Activated CD4-positive, alpha-beta memory T cell treated with anti-CD3 and anti-CD28 coated beads, Interleukin-2, amount 10 ng/mL, durations not matched to agents 7 days and 5 days (primary cell): ENCODE data around the gene GATA6. TPM values are rescaled to one million over a fixed set of nuclear protein-coding genes. Genes with fewer than 3 reads are reported as not detected.
"Not testable (repeated sequence)": the region's sequence is repeated elsewhere in the genome, so short reads cannot be mapped to it uniquely, and the experiment has no call there.

ENCODE experiments used
- CTCF ChIA-PET: fragments of 350-600 bp; sonication (Branson Sonifier 250); formaldehyde crosslinking; loops from one replicate; lab custom pipeline; 2021; ENCODE audit warnings: antibody characterized with exemption, inconsistent platforms; lab: Charles Lee
- POLR2A ChIA-PET: fragments of 350-600 bp; sonication (Branson Sonifier 250); formaldehyde crosslinking; loops from one replicate; lab custom pipeline; 2021; ENCODE audit warnings: antibody characterized with exemption; lab: Charles Lee
- DNase-seq: peaks from one replicate; pipeline ENCODE4 v3.0.0-alpha.2; 2020
- H3K27ac Mint-ChIP-seq: one replicate; pipeline ENCODE4 v1.8.0; 2021; ENCODE audit warnings: mild to moderate bottlenecking, mixed read lengths
- H3K27me3 Mint-ChIP-seq: one replicate; pipeline ENCODE4 v1.8.0; 2021; ENCODE audit warnings: mixed read lengths
- H3K36me3 Mint-ChIP-seq: one replicate; pipeline ENCODE4 v1.8.0; 2021; ENCODE audit warnings: low read depth, mixed read lengths
- H3K4me1 Mint-ChIP-seq: one replicate; pipeline ENCODE4 v1.8.0; 2021; ENCODE audit warnings: mixed read lengths
- H3K4me3 Mint-ChIP-seq: one replicate; pipeline ENCODE4 v1.8.0; 2021; ENCODE audit warnings: mild to moderate bottlenecking, mixed read lengths
- H3K9me3 Mint-ChIP-seq: one replicate; pipeline ENCODE4 v1.8.0; 2021; ENCODE audit warnings: mixed read lengths
- total RNA-seq, 2 experiments: library from RNA; stranded (reverse); gene quantifications; one replicate each; pipeline ENCODE4 v1.2.3, GENCODE V29; 2021

GATA6 gene
- total RNA-seq, 2 experiments from 2014 or later: not detected

GRCh38 chr18:22194151-22194598 is 24.8 kb downstream of the GATA6 start:
- DNase-seq: no peak
- ChIA-PET CTCF (no interaction called here), POLR2A (no interaction called here)
- Mint-ChIP-seq H3K4me3 (no peak overlapping the region), H3K27me3 (peaks cover 8% of the 10 kb centered on the region), H3K27ac (no peak overlapping the region), H3K4me1 (no peaks in the 10 kb centered on the region), H3K9me3 (no peaks in the 10 kb centered on the region), H3K36me3 (no peaks in the 10 kb centered on the region)

GRCh38 chr18:22195052-22195451 is 25.7 kb downstream of the GATA6 start:
- no peaks in the 10 kb centered on the region for H3K36me3 Mint-ChIP-seq
- peaks cover 8% of the 10 kb centered on the region for H3K27me3 Mint-ChIP-seq
- no peaks in the 10 kb centered on the region for H3K4me1 Mint-ChIP-seq
- H3K9me3 Mint-ChIP-seq: no peaks in the 10 kb centered on the region
- DNase-seq: no peak
- CTCF ChIA-PET: no interaction called here
- no peak overlapping the region for H3K4me3 Mint-ChIP-seq
- POLR2A ChIA-PET: no interaction called here
- H3K27ac Mint-ChIP-seq: no peak overlapping the region

GRCh38 chr18:22196943-22197342 is 27.6 kb downstream of the GATA6 start:
- H3K4me3 Mint-ChIP-seq, H3K27ac Mint-ChIP-seq, H3K36me3 Mint-ChIP-seq, H3K9me3 Mint-ChIP-seq, H3K4me1 Mint-ChIP-seq, DNase-seq, CTCF ChIA-PET, H3K27me3 Mint-ChIP-seq, POLR2A ChIA-PET: not testable (repeated sequence)

- no peaks in the 10 kb centered on the region for H3K9me3 Mint-ChIP-seq
- POLR2A ChIA-PET: no interaction called here
- H3K27ac Mint-ChIP-seq: no peak overlapping the region
- H3K36me3 Mint-ChIP-seq: no peaks in the 10 kb centered on the region
- H3K4me3 Mint-ChIP-seq: no peak overlapping the region
- no peaks in the 10 kb centered on the region for H3K4me1 Mint-ChIP-seq
- no peaks in the 10 kb centered on the region for H3K27me3 Mint-ChIP-seq
- no peak for DNase-seq
- CTCF ChIA-PET: no interaction called here
These were observed 28.3 kb downstream of the GATA6 start for GRCh38 chr18:22197668-22198067.

GRCh38 chr18:22198163-22198562 is 28.8 kb downstream of the GATA6 start:
- CTCF ChIA-PET: no interaction called here
- H3K4me1 Mint-ChIP-seq: no peaks in the 10 kb centered on the region
- H3K36me3 Mint-ChIP-seq: no peaks in the 10 kb centered on the region
- POLR2A ChIA-PET: no interaction called here
- H3K9me3 Mint-ChIP-seq: no peaks in the 10 kb centered on the region
- H3K27ac Mint-ChIP-seq: no peak overlapping the region
- no peak for DNase-seq
- H3K4me3 Mint-ChIP-seq: no peak overlapping the region
- no peaks in the 10 kb centered on the region for H3K27me3 Mint-ChIP-seq

- H3K27me3 Mint-ChIP-seq: no peaks in the 10 kb centered on the region
- no peak overlapping the region for H3K4me3 Mint-ChIP-seq
- H3K4me1 Mint-ChIP-seq: no peaks in the 10 kb centered on the region
- no peaks in the 10 kb centered on the region for H3K36me3 Mint-ChIP-seq
- ChIA-PET CTCF (no interaction called here), POLR2A (no interaction called here)
- no peak for DNase-seq
- H3K9me3 Mint-ChIP-seq: no peaks in the 10 kb centered on the region
- H3K27ac Mint-ChIP-seq: no peak overlapping the region
These were observed 29.6 kb downstream of the GATA6 start for GRCh38 chr18:22199005-22199404.

GRCh38 chr18:22200611-22201225 is 31.3 kb downstream of the GATA6 start:
- Mint-ChIP-seq H3K4me3 (no peak overlapping the region), H3K27me3 (peaks cover 2% of the 10 kb centered on the region), H3K4me1 (no peaks in the 10 kb centered on the region), H3K9me3 (no peaks in the 10 kb centered on the region), H3K36me3 (no peaks in the 10 kb centered on the region), H3K27ac (no peak overlapping the region)
- DNase-seq: no peak
- ChIA-PET POLR2A (no interaction called here), CTCF (no interaction called here)

- H3K4me1 Mint-ChIP-seq: no peaks in the 10 kb centered on the region
- no peaks in the 10 kb centered on the region for H3K9me3 Mint-ChIP-seq
- DNase-seq: no peak
- H3K27ac Mint-ChIP-seq: no peak overlapping the region
- peaks cover 2% of the 10 kb centered on the region for H3K27me3 Mint-ChIP-seq
- H3K4me3 Mint-ChIP-seq: no peak overlapping the region
- POLR2A ChIA-PET: no interaction called here
- CTCF ChIA-PET: no interaction called here
- no peaks in the 10 kb centered on the region for H3K36me3 Mint-ChIP-seq
These were observed 33.6 kb downstream of the GATA6 start for GRCh38 chr18:22203035-22203434.

- Mint-ChIP-seq H3K4me3 (no peak overlapping the region), H3K9me3 (no peaks in the 10 kb centered on the region), H3K36me3 (no peaks in the 10 kb centered on the region), H3K27me3 (peaks cover 2% of the 10 kb centered on the region), H3K27ac (no peak overlapping the region), H3K4me1 (no peaks in the 10 kb centered on the region)
- no peak for DNase-seq
- POLR2A ChIA-PET: no interaction called here
- CTCF ChIA-PET: no interaction called here
These were observed 34.3 kb downstream of the GATA6 start for GRCh38 chr18:22203536-22204213.

GRCh38 chr18:22204214-22204536 is 34.8 kb downstream of the GATA6 start:
- CTCF ChIA-PET: no interaction called here
- Mint-ChIP-seq H3K4me3 (no peak overlapping the region), H3K27ac (no peak overlapping the region), H3K36me3 (no peaks in the 10 kb centered on the region), H3K27me3 (peaks cover 2% of the 10 kb centered on the region), H3K4me1 (no peaks in the 10 kb centered on the region), H3K9me3 (no peaks in the 10 kb centered on the region)
- POLR2A ChIA-PET: no interaction called here
- DNase-seq: no peak

GRCh38 chr18:22204996-22205395 is 35.6 kb downstream of the GATA6 start:
- H3K27ac Mint-ChIP-seq: no peak overlapping the region
- POLR2A ChIA-PET: no interaction called here
- H3K4me1 Mint-ChIP-seq: no peaks in the 10 kb centered on the region
- H3K9me3 Mint-ChIP-seq: no peaks in the 10 kb centered on the region
- CTCF ChIA-PET: no interaction called here
- peaks cover 2% of the 10 kb centered on the region for H3K27me3 Mint-ChIP-seq
- no peak overlapping the region for H3K4me3 Mint-ChIP-seq
- H3K36me3 Mint-ChIP-seq: no peaks in the 10 kb centered on the region
- no peak for DNase-seq

- Mint-ChIP-seq H3K4me1 (no peaks in the 10 kb centered on the region), H3K36me3 (no peaks in the 10 kb centered on the region), H3K27me3 (peaks cover 2% of the 10 kb centered on the region), H3K9me3 (no peaks in the 10 kb centered on the region), H3K27ac (no peak overlapping the region), H3K4me3 (no peak overlapping the region)
- ChIA-PET POLR2A (no interaction called here), CTCF (no interaction called here)
- no peak for DNase-seq
These were observed 37.8 kb downstream of the GATA6 start for GRCh38 chr18:22207021-22207758.

GRCh38 chr18:22210311-22210754 is 40.9 kb downstream of the GATA6 start:
- Mint-ChIP-seq H3K4me3 (no peak overlapping the region), H3K27ac (no peak overlapping the region), H3K27me3 (no peaks in the 10 kb centered on the region), H3K4me1 (peaks cover 4% of the 10 kb centered on the region), H3K36me3 (no peaks in the 10 kb centered on the region), H3K9me3 (no peaks in the 10 kb centered on the region)
- no peak for DNase-seq
- ChIA-PET CTCF (no interaction called here), POLR2A (no interaction called here)
